Ramos (cell line): ENCODE measurements around the gene PAX9.

Experiments
- in situ Hi-C: fragments of 300-500 bp; cut with MboI; formaldehyde crosslinking; loops from one replicate; pipeline ENCODE4 v1.14.3; 2022; ENCODE audit warnings: low sequenced_read_pairs; ENCODE audit not compliant: unreplicated experiment

PAX9 gene

GRCh38 chr14:36721877-36722276, 60.2 kb downstream of the PAX9 start:
- in situ Hi-C loops = no loop called here

- in situ Hi-C loops = no loop called here
Measured at GRCh38 chr14:36723530-36723929, 61.9 kb downstream of the PAX9 start.

- in situ Hi-C loops = no loop called here
Measured at GRCh38 chr14:36724162-36724561, 62.5 kb downstream of the PAX9 start.

- in situ Hi-C loops = no loop called here
Measured at GRCh38 chr14:36726128-36726527, 64.5 kb downstream of the PAX9 start.
